KG1 (cell line): ENCODE results near the gene AP2M1.
"Not testable (repeated sequence)": the region's sequence is repeated elsewhere in the genome, so short reads cannot be mapped to it uniquely, and the experiment has no call there.

Source experiments
- DNase-seq: peaks from one replicate; lab custom pipeline; 2025; lab: John Stamatoyannopoulos, UW

Gene AP2M1

GRCh38 chr3:184174646-184175492 lies at the start of gene AP2M1:
AP2M1 (plus strand) TSS chr3:184174855; CDS start chr3:184176994, 2,139 bp downstream.
- peak; percentile 96 for DNase-seq

- DNase-seq: no peak
These were observed 48.6 kb upstream of the AP2M1 start for GRCh38 chr3:184126006-184126405.

GRCh38 chr3:184129012-184129411 lies 45.6 kb upstream of the AP2M1 start:
- no peak for DNase-seq

GRCh38 chr3:184132945-184133344 lies 41.7 kb upstream of the AP2M1 start:
- DNase-seq: no peak

- DNase-seq: peak; percentile 48
These were observed 40.6 kb upstream of the AP2M1 start for GRCh38 chr3:184133840-184134745.

GRCh38 chr3:184134746-184135148 lies 39.9 kb upstream of the AP2M1 start:
- no peak for DNase-seq

GRCh38 chr3:184135149-184135910 lies 39.3 kb upstream of the AP2M1 start, which contains the start of gene EIF2B5:
EIF2B5 (plus strand) TSS chr3:184135358; CDS start chr3:184135386, 28 bp downstream.
- DNase-seq: peak; percentile 81

- no peak for DNase-seq
These were observed 38.8 kb upstream of the AP2M1 start for GRCh38 chr3:184135911-184136260.

- DNase-seq: no peak
These were observed 34.2 kb upstream of the AP2M1 start for GRCh38 chr3:184140436-184140835.

GRCh38 chr3:184142199-184142598 lies 32.5 kb upstream of the AP2M1 start:
- DNase-seq: no peak

- DNase-seq: no peak
These were observed 31.3 kb upstream of the AP2M1 start for GRCh38 chr3:184143327-184143726.

GRCh38 chr3:184144505-184144904 lies 30.1 kb upstream of the AP2M1 start:
- no peak for DNase-seq

GRCh38 chr3:184145111-184145524 lies 29.5 kb upstream of the AP2M1 start:
- DNase-seq: no peak

- no peak for DNase-seq
These were observed 28.8 kb upstream of the AP2M1 start for GRCh38 chr3:184145751-184146270.

- DNase-seq: no peak
These were observed 26.6 kb upstream of the AP2M1 start for GRCh38 chr3:184148076-184148475.

GRCh38 chr3:184149123-184149522 lies 25.5 kb upstream of the AP2M1 start:
- DNase-seq: no peak

GRCh38 chr3:184149770-184150169 lies 24.9 kb upstream of the AP2M1 start:
- not testable (repeated sequence) for DNase-seq

- peak; percentile 19 for DNase-seq
These were observed 19.6 kb upstream of the AP2M1 start, which contains the start of gene DVL3 for GRCh38 chr3:184154885-184155643. DVL3 (plus strand) TSS chr3:184155377; CDS start chr3:184155636, 259 bp downstream.

- DNase-seq: no peak
These were observed 18.8 kb upstream of the AP2M1 start for GRCh38 chr3:184155644-184156521.

- no peak for DNase-seq
These were observed 18.1 kb upstream of the AP2M1 start for GRCh38 chr3:184156522-184156955.
